Measurements from ENCODE around the gene GEN1.

DNA sequence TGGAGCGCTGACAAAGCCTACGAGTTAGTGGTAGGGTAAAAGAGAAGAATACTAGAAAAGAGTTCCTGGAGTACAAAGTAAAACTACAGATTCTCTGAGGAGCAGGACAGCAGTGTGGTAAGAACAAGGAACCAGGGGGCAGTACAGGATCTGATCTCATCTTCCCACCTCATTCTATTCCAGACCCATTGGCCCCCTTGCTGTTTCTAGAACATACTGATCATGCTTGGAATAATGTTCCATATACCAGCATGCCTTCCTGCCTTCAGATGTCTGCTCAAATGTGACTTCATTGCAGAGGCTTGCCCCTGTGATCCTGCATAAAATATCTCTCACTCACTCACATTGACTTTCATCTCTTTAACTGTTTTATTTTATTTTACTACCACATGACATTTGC lies 81.6 kb downstream of the GEN1 start:
- TF ChIP-seq, protein P1, sequence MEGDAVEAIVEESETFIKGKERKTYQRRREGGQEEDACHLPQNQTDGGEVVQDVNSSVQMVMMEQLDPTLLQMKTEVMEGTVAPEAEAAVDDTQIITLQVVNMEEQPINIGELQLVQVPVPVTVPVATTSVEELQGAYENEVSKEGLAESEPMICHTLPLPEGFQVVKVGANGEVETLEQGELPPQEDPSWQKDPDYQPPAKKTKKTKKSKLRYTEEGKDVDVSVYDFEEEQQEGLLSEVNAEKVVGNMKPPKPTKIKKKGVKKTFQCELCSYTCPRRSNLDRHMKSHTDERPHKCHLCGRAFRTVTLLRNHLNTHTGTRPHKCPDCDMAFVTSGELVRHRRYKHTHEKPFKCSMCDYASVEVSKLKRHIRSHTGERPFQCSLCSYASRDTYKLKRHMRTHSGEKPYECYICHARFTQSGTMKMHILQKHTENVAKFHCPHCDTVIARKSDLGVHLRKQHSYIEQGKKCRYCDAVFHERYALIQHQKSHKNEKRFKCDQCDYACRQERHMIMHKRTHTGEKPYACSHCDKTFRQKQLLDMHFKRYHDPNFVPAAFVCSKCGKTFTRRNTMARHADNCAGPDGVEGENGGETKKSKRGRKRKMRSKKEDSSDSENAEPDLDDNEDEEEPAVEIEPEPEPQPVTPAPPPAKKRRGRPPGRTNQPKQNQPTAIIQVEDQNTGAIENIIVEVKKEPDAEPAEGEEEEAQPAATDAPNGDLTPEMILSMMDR (IDR thresholded peaks at IDR 0.05 in 8 of 11, conservative IDR thresholded peaks at IDR 0.05 in 3 of 11): no peak
- no peak for TF ChIP-seq POLR2A (IDR thresholded peaks at IDR 0.05)
- no peak for TF ChIP-seq POLR2AphosphoS5 (IDR thresholded peaks at IDR 0.05)
